HepG2 (cell line): ENCODE results near the gene TUBB4B. TPM values are rescaled to one million over a fixed set of nuclear protein-coding genes. Genes with fewer than 3 reads are reported as not detected.
A peak's percentile ranks its signal among the peaks of the same experiment; 100 is the strongest.

ENCODE experiments used
- BRD4 ChIP-seq: sonication (generic); formaldehyde crosslinking; IDR thresholded peaks from 2 replicates; pipeline ENCODE4 v1.4.0; 2020; ENCODE audit warnings: missing genetic modification reagents
- CCDC6 ChIP-seq: sonication (generic); formaldehyde crosslinking; IDR thresholded peaks from 2 replicates; pipeline ENCODE4 v1.8.1; 2022; ENCODE audit warnings: mild to moderate bottlenecking, missing genetic modification reagents, moderate library complexity
- GTF3A ChIP-seq: sonication (generic); formaldehyde crosslinking; conservative IDR thresholded peaks from 2 replicates; pipeline ENCODE4 v1.4.0; 2020; ENCODE audit warnings: mild to moderate bottlenecking, missing genetic modification reagents
- KLF16 ChIP-seq, 2 experiments: sonication (generic) in 1 of 2; formaldehyde crosslinking in 1 of 2; IDR thresholded peaks; 2 replicates each; pipeline versions ENCODE4 v1.6.1 to v1.8.0; 2016 to 2023; ENCODE audit warnings: missing genetic modification reagents in 2 of 2, missing compliant biosample characterization in 1 of 2
- MED13 ChIP-seq: sonication (generic); formaldehyde crosslinking; IDR thresholded peaks from 2 replicates; pipeline ENCODE4 v1.5.0; 2020; ENCODE audit warnings: missing genetic modification reagents
- NFATC3 ChIP-seq: sonication (generic); formaldehyde crosslinking; IDR thresholded peaks from 2 replicates; pipeline ENCODE4 v1.5.1; 2020; ENCODE audit warnings: mild to moderate bottlenecking, missing genetic modification reagents
- POLR2AphosphoS2 ChIP-seq: IDR thresholded peaks from 2 replicates; pipeline ENCODE4 v1.6.1; 2011; ENCODE audit warnings: low read depth, low read length, improper control_type of control experiment
- PRPF4 ChIP-seq: fragments of 200-400 bp; formaldehyde crosslinking; IDR thresholded peaks from 2 replicates; pipeline ENCODE4 v1.6.1; 2016; ENCODE audit warnings: low read length, low read depth; ENCODE audit not compliant: poor library complexity, severe bottlenecking
- PTBP1 ChIP-seq: fragments of 200-400 bp; formaldehyde crosslinking; IDR thresholded peaks from 2 replicates; pipeline ENCODE4 v1.6.1; 2018; ENCODE audit warnings: low read length, low read depth; ENCODE audit not compliant: poor library complexity, severe bottlenecking
- REPIN1 ChIP-seq: sonication (generic); formaldehyde crosslinking; IDR thresholded peaks from 2 replicates; pipeline ENCODE4 v1.8.0; 2022; ENCODE audit warnings: missing genetic modification reagents, low read depth, mild to moderate bottlenecking, borderline replicate concordance
- REXO4 ChIP-seq: sonication (generic); formaldehyde crosslinking; IDR thresholded peaks from 2 replicates; pipeline ENCODE4 v1.8.0; 2022; ENCODE audit warnings: missing genetic modification reagents, mild to moderate bottlenecking, borderline replicate concordance
- RFX5 ChIP-seq: IDR thresholded peaks from 2 replicates; pipeline ENCODE4 v1.6.1; 2011; ENCODE audit warnings: low read depth, low read length, improper control_type of control experiment
- SKI ChIP-seq: fragments of 450-650 bp; IDR thresholded peaks from one replicate; pipeline ENCODE4 v1.6.1; 2018; ENCODE audit warnings: mild to moderate bottlenecking; ENCODE audit not compliant: partially characterized antibody
- TBP ChIP-seq: sonication (generic); formaldehyde crosslinking; IDR thresholded peaks from 2 replicates; pipeline ENCODE4 v1.5.0; 2020; ENCODE audit warnings: missing genetic modification reagents
- ZNF101 ChIP-seq: sonication (generic); formaldehyde crosslinking; IDR thresholded peaks from 2 replicates; pipeline ENCODE4 v1.4.0; 2020; ENCODE audit warnings: mild to moderate bottlenecking, low read depth, missing genetic modification reagents, borderline replicate concordance
- ZNF12 ChIP-seq: sonication (generic); formaldehyde crosslinking; IDR thresholded peaks from 2 replicates; pipeline ENCODE4 v1.5.0; 2020; ENCODE audit warnings: missing genetic modification reagents
- ZNF180 ChIP-seq: sonication (generic); formaldehyde crosslinking; IDR thresholded peaks from 2 replicates; pipeline ENCODE4 v1.4.0; 2020; ENCODE audit warnings: low read depth, missing genetic modification reagents, borderline replicate concordance
- ZNF232 ChIP-seq: sonication (generic); formaldehyde crosslinking; IDR thresholded peaks from 2 replicates; pipeline ENCODE4 v1.4.0; 2020; ENCODE audit warnings: missing genetic modification reagents, borderline replicate concordance
- ZNF253 ChIP-seq: sonication (generic); formaldehyde crosslinking; IDR thresholded peaks from 2 replicates; pipeline ENCODE4 v1.8.0; 2022; ENCODE audit warnings: mild to moderate bottlenecking, missing genetic modification reagents, borderline replicate concordance
- ZNF274 ChIP-seq: sonication (generic); formaldehyde crosslinking; IDR thresholded peaks from 2 replicates; pipeline ENCODE4 v1.5.1; 2020; ENCODE audit warnings: mild to moderate bottlenecking, missing genetic modification reagents
- ZNF30 ChIP-seq: sonication (generic); formaldehyde crosslinking; IDR thresholded peaks from 2 replicates; pipeline ENCODE4 v1.5.0; 2020; ENCODE audit warnings: mild to moderate bottlenecking, missing genetic modification reagents
- ZNF367 ChIP-seq: sonication (generic); formaldehyde crosslinking; IDR thresholded peaks from 2 replicates; pipeline ENCODE4 v1.4.0; 2020; ENCODE audit warnings: missing genetic modification reagents, borderline replicate concordance
- ZNF546 ChIP-seq: sonication (generic); formaldehyde crosslinking; conservative IDR thresholded peaks from 2 replicates; pipeline ENCODE4 v1.8.1; 2023; ENCODE audit warnings: mild to moderate bottlenecking, missing genetic modification reagents
- ZNF83 ChIP-seq: sonication (generic); formaldehyde crosslinking; IDR thresholded peaks from 2 replicates; pipeline ENCODE4 v1.4.0; 2020; ENCODE audit warnings: missing genetic modification reagents, mild to moderate bottlenecking, borderline replicate concordance
- polyA plus RNA-seq, 8 experiments: library from polyadenylated mRNA; depleted of rRNA in 3 of 8; stranded (reverse) in 7 of 8; unstranded in 1 of 8; fragments of >200 nt; fragmentation: Illumina TruSeq in 4 of 8; extraction: Trizol in 4 of 8; gene quantifications; 2 replicates each; pipeline versions ENCODE4 v1.2.1 to v1.2.3, GENCODE V29; 2011 to 2016; ENCODE audit warnings: low read depth in 4 of 8, missing spikeins in 1 of 8, mixed read lengths in 1 of 8; ENCODE audit not compliant: insufficient read depth in 1 of 8
- total RNA-seq, 5 experiments: library from RNA; depleted of rRNA; stranded (reverse); fragments of >200 nt; fragmentation: Illumina TruSeq; extraction: Trizol; gene quantifications; 2 replicates each; pipeline ENCODE4 v1.2.3, GENCODE V29; 2016; ENCODE audit warnings: low read depth in 1 of 5
- TF ChIP-seq, protein P1 (sequence below): sonication (generic); formaldehyde crosslinking; IDR thresholded peaks from 2 replicates; pipeline ENCODE4 v1.4.0; 2020; ENCODE audit warnings: missing genetic modification reagents
- TF ChIP-seq, protein P2 (sequence below): IDR thresholded peaks from 2 replicates; pipeline ENCODE4 v1.6.1; 2012; ENCODE audit warnings: low read length, improper control_type of control experiment

TUBB4B gene
- total and polyA plus RNA-seq, 2 of the 13 experiments (the other 11 are each of a cell fraction or from before 2014, with no cell fraction given), result 182 to 412 TPM

DNA sequence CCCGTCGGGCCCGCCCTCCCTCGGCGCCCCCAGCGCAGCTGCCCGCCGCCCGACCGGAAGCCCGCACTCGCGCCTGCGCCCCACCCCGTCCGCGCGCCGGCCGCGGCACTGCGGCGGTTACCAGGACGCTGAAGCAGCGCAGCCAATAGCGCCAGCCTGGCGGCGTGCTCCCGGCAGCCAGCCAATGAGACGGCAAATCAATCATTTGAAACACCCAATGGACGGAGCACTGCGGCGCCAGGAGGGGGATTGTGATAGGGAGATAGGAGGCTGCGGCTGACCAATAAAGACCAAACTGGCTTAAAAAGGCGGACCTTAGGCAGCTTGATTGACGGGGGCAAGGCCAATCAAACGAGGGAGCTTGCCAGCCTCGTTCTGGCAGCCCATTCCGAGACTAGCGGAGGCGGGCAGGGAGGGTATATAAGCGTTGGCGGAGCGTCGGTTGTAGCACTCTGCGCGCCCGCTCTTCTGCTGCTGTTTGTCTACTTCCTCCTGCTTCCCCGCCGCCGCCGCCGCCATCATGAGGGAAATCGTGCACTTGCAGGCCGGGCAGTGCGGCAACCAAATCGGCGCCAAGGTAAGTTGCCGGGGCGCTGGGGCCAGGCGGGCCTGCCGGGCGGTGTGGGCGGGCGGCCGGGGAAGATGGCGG is at the start of gene TUBB4B (continued):
- TF ChIP-seq, protein P1, sequence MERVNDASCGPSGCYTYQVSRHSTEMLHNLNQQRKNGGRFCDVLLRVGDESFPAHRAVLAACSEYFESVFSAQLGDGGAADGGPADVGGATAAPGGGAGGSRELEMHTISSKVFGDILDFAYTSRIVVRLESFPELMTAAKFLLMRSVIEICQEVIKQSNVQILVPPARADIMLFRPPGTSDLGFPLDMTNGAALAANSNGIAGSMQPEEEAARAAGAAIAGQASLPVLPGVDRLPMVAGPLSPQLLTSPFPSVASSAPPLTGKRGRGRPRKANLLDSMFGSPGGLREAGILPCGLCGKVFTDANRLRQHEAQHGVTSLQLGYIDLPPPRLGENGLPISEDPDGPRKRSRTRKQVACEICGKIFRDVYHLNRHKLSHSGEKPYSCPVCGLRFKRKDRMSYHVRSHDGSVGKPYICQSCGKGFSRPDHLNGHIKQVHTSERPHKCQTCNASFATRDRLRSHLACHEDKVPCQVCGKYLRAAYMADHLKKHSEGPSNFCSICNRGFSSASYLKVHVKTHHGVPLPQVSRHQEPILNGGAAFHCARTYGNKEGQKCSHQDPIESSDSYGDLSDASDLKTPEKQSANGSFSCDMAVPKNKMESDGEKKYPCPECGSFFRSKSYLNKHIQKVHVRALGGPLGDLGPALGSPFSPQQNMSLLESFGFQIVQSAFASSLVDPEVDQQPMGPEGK, result 0 out of 2 replicates have a peak, but pooled peaks have one; percentile 12
- TF ChIP-seq GTF3A (CRISPR knock-in tag), result no peak
- peak; percentile 79; the same call in 1 of the 2 replicates for TF ChIP-seq MED13 (CRISPR knock-in tag)
- TF ChIP-seq NFATC3 (CRISPR knock-in tag), result 0 out of 2 replicates have a peak, but pooled peaks have one; percentile 50
- TF ChIP-seq ZNF232, result peak; percentile 70; the same call in 1 of the 2 replicates
- peak; percentile 54 for TF ChIP-seq REPIN1 (CRISPR knock-in tag)
- TF ChIP-seq KLF16 (CRISPR knock-in tag; IDR thresholded peaks at IDR 0.05), result peak in 1 of 2 experiments; percentile 68; a peak in 2 of 4 replicates
- peak; percentile 58; the same call in 1 of the 2 replicates for TF ChIP-seq ZNF12 (CRISPR knock-in tag)
- TF ChIP-seq ZNF180 (CRISPR knock-in tag), result 0 out of 2 replicates have a peak, but pooled peaks have one; percentile 45
- peak; percentile 60; the same call in 1 of the 2 replicates for TF ChIP-seq ZNF83 (CRISPR knock-in tag)
- TF ChIP-seq ZNF30 (CRISPR knock-in tag), result no peak
- TF ChIP-seq TBP (CRISPR knock-in tag), result 0 out of 2 replicates have a peak, but pooled peaks have one; percentile 53
- TF ChIP-seq ZNF101 (CRISPR knock-in tag), result no peak
- TF ChIP-seq BRD4, result peak; percentile 76
- no peak for TF ChIP-seq ZNF253 (CRISPR knock-in tag)
- TF ChIP-seq ZNF367 (CRISPR knock-in tag), result peak; percentile 81; the same call in 1 of the 2 replicates
- peak; percentile 93 for TF ChIP-seq POLR2AphosphoS2
- no peak for TF ChIP-seq PTBP1
- peak; percentile 40 for TF ChIP-seq RFX5
- peak; percentile 8 for TF ChIP-seq SKI
- TF ChIP-seq CCDC6 (CRISPR knock-in tag), result no peak
- TF ChIP-seq ZNF274, result no peak; the same call in 1 of the 2 replicates
- no peak for TF ChIP-seq PRPF4
- no peak for TF ChIP-seq REXO4
- TF ChIP-seq, protein P2, sequence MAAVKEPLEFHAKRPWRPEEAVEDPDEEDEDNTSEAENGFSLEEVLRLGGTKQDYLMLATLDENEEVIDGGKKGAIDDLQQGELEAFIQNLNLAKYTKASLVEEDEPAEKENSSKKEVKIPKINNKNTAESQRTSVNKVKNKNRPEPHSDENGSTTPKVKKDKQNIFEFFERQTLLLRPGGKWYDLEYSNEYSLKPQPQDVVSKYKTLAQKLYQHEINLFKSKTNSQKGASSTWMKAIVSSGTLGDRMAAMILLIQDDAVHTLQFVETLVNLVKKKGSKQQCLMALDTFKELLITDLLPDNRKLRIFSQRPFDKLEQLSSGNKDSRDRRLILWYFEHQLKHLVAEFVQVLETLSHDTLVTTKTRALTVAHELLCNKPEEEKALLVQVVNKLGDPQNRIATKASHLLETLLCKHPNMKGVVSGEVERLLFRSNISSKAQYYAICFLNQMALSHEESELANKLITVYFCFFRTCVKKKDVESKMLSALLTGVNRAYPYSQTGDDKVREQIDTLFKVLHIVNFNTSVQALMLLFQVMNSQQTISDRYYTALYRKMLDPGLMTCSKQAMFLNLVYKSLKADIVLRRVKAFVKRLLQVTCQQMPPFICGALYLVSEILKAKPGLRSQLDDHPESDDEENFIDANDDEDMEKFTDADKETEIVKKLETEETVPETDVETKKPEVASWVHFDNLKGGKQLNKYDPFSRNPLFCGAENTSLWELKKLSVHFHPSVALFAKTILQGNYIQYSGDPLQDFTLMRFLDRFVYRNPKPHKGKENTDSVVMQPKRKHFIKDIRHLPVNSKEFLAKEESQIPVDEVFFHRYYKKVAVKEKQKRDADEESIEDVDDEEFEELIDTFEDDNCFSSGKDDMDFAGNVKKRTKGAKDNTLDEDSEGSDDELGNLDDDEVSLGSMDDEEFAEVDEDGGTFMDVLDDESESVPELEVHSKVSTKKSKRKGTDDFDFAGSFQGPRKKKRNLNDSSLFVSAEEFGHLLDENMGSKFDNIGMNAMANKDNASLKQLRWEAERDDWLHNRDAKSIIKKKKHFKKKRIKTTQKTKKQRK, result peak; percentile 85
- no peak for TF ChIP-seq ZNF546
